ENCODE results near the gene SLC27A6. TPM values are rescaled to one million over a fixed set of nuclear protein-coding genes. Genes with fewer than 3 reads are reported as not detected.
"Not testable (repeated sequence)": the region's sequence is repeated elsewhere in the genome, so short reads cannot be mapped to it uniquely, and the experiment has no call there.

SLC27A6 gene
- total and polyA plus RNA-seq, 2 of the 13 experiments (the other 11 are each of a cell fraction or from before 2014, with no cell fraction given) = not detected

DNA sequence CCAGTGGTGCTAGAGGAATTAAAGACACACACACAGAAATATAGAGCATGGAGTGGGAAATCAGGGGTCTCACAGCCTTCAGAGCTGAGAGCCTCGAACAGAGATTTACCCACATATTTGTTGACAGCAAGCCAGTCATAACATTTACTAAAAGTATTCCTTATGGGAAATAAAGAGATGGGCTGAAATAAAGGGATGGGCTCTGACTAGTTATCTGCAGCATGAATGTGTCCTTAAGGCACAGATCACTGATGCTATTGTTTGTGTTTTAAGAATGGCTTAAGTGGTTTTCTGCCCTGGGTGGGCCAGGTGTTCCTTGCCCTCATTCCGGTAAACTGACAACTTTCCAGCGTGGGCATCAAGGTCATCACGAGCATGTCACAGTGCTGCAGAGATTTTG, 33.1 kb upstream of the SLC27A6 start:
- CTCF ChIA-PET (ENCODE audit: low intra/inter-chr PET ratio, low total read pairs); H3K4me2 ChIP-seq (ENCODE audit: low read depth, low read length); FAIRE-seq; in situ Hi-C loops (cut with HindIII; ENCODE audit: extremely low pct_ligation_motif_present, low pct_unique_long_range_greater_than_20kb); H3K9ac ChIP-seq (ENCODE audit: insufficient read depth, low read depth, low read length); DNase-seq (ENCODE audit: low spot score); H3K36me3 ChIP-seq (replicated peaks in 1 of 2; ENCODE audit: control insufficient read depth in 1 of 2, insufficient read depth in 2 of 2, low read length in 2 of 2); ATAC-seq; intact Hi-C loops (cut with micrococcal nuclease; ENCODE audit: unreplicated experiment); POLR2A ChIA-PET; BruUV-seq (replicated peaks); H3K79me2 ChIP-seq (ENCODE audit: insufficient read depth, low read length); H2AFZ ChIP-seq (ENCODE audit: low read length); H3K4me3 ChIP-seq (replicated peaks in 1 of 3; ENCODE audit: insufficient read depth in 1 of 3, low read depth in 2 of 3, low read length in 3 of 3); H4K20me1 ChIP-seq (ENCODE audit: insufficient read depth, low read length); H3K4me1 ChIP-seq (ENCODE audit: insufficient read depth, low read length); H3K27me3 ChIP-seq (ENCODE audit: control insufficient read depth in 1 of 2, insufficient read depth in 2 of 2, low read length in 2 of 2); H3K27ac ChIP-seq (ENCODE audit: extremely low read length, insufficient read depth, low read length): not testable (repeated sequence)
- WGBS (ENCODE audit: low lambda C conversion rate) = 0% methylated on average over 4 of the region's 4 CpGs
- peaks cover 15% of the 10 kb centered on the region; the same call in 1 of the 2 replicates for H3K9me3 ChIP-seq (ENCODE audit: low read length)
- peak; percentile 92 for TF ChIP-seq ZNF761 (CRISPR knock-in tag; conservative IDR thresholded peaks at IDR 0.05)

DNA sequence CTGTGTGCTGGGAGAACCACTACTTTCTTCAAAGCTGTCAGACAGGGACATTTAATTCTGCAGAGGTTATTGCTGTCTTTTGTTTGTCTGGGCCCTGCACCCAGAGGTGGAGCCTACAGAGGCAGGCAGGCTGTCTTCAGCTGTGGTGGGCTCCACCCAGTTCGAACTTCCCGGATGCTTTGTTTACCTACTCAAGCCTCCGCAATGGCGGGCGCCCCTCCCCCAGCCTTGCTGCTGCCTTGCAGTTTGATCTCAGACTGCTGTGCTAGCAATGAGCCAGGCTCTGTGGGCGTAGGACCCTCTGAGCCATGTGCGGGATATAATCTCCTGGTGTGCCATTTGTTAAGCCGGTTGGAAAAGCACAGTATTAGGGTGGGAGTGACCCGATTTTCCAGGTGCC, 22.2 kb upstream of the SLC27A6 start:
- H3K27me3 ChIP-seq (ENCODE audit: control insufficient read depth in 1 of 2, insufficient read depth in 2 of 2, low read length in 2 of 2); H3K4me2 ChIP-seq (ENCODE audit: low read depth, low read length); H3K9me3 ChIP-seq (ENCODE audit: low read length); H3K4me1 ChIP-seq (ENCODE audit: insufficient read depth, low read length); intact Hi-C loops (cut with micrococcal nuclease; ENCODE audit: unreplicated experiment); H3K27ac ChIP-seq (ENCODE audit: extremely low read length, insufficient read depth, low read length); H3K79me2 ChIP-seq (ENCODE audit: insufficient read depth, low read length); H3K36me3 ChIP-seq (replicated peaks in 1 of 2; ENCODE audit: control insufficient read depth in 1 of 2, insufficient read depth in 2 of 2, low read length in 2 of 2); H2AFZ ChIP-seq (ENCODE audit: low read length); H3K9ac ChIP-seq (ENCODE audit: insufficient read depth, low read depth, low read length); DNase-seq (ENCODE audit: low spot score); POLR2A ChIA-PET; H3K4me3 ChIP-seq (replicated peaks in 1 of 3; ENCODE audit: insufficient read depth in 1 of 3, low read depth in 2 of 3, low read length in 3 of 3); H4K20me1 ChIP-seq (ENCODE audit: insufficient read depth, low read length); FAIRE-seq; in situ Hi-C loops (cut with HindIII; ENCODE audit: extremely low pct_ligation_motif_present, low pct_unique_long_range_greater_than_20kb); BruUV-seq (replicated peaks); CTCF ChIA-PET (ENCODE audit: low intra/inter-chr PET ratio, low total read pairs); ATAC-seq: not testable (repeated sequence)
- WGBS (ENCODE audit: low lambda C conversion rate) = 4% methylated on average over 7 of the region's 9 CpGs
